ENCODE measurements around the gene RIC8B.

Gene RIC8B

GRCh38 chr12:106831699-106832098 lies 57.2 kb downstream of the RIC8B start:
- TF ChIP-seq CTCF (IDR thresholded peaks at IDR 0.05; ENCODE audit: insufficient read depth, missing control alignments): no peak
- FAIRE-seq: no peak

GRCh38 chr12:106837782-106838181 lies 63.3 kb downstream of the RIC8B start:
- DNase-seq (ENCODE audit: insufficient read length, low spot score): no peak
- no peak for TF ChIP-seq CTCF (IDR thresholded peaks at IDR 0.05; ENCODE audit: insufficient read depth, missing control alignments)
- FAIRE-seq: no peak

More at GRCh38 chr12:106831699-106832098, 57.2 kb downstream of the RIC8B start:
- DNase-seq (ENCODE audit: insufficient read length, low spot score): no peak

DNA sequence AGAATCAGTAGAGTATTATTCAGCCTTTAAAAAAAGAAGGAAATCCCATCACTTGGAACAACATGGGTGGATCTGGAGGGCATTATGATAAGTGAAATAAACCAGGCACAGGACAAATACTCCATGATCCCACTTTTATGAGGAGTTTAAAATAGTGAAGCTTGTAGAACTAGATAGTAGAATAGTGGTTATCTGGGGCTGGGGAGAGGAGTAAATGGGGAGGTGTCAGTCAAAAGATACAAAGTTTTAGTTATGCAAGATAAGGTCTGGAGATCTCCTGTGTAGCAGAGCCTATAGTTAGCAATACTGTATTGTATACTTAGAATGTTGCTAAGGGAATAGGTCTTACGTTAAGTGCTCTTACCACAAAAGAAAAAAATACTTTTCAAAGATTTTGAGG lies 64.9 kb downstream of the RIC8B start:
- FAIRE-seq: no peak
- DNase-seq (ENCODE audit: insufficient read length, low spot score): no peak
- TF ChIP-seq CTCF (IDR thresholded peaks at IDR 0.05; ENCODE audit: insufficient read depth, missing control alignments): no peak

- TF ChIP-seq CTCF (IDR thresholded peaks at IDR 0.05; ENCODE audit: insufficient read depth, missing control alignments): no peak
- DNase-seq (ENCODE audit: insufficient read length, low spot score): no peak
- FAIRE-seq: no peak
These were observed 65.8 kb downstream of the RIC8B start for GRCh38 chr12:106840243-106840642.

- FAIRE-seq (no peak), DNase-seq (ENCODE audit: insufficient read length, low spot score) (no peak)
These were observed 67.2 kb downstream of the RIC8B start for GRCh38 chr12:106841510-106842302.

GRCh38 chr12:106845902-106846301 lies 71.4 kb downstream of the RIC8B start:
- DNase-seq (ENCODE audit: insufficient read length, low spot score) (no peak), FAIRE-seq (no peak)
- TF ChIP-seq CTCF (IDR thresholded peaks at IDR 0.05; ENCODE audit: insufficient read depth, missing control alignments): no peak

More at GRCh38 chr12:106841510-106842302, 67.2 kb downstream of the RIC8B start:
- TF ChIP-seq CTCF (IDR thresholded peaks at IDR 0.05; ENCODE audit: insufficient read depth, missing control alignments): peak; percentile 83

DNA sequence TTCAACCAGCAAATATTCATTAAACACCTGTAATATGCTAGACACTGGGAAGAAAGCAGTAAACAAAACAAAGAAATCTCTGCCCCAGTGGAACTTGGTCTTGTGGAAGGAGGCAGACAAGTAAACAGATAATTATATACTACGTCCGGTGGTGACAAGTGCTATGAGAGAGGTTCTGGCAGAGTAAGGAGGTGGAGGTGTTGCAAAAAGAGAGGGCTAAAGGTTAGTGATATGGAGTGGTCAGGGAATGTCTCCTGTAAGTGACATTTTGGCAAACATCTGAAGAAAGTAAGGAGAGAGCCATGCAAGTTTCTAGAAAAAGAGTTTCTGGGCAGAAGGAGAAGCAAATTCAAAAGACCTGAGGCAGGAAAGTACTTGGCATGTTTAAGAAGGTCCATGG lies 73.4 kb downstream of the RIC8B start:
- TF ChIP-seq CTCF (IDR thresholded peaks at IDR 0.05; ENCODE audit: insufficient read depth, missing control alignments): no peak
- DNase-seq (ENCODE audit: insufficient read length, low spot score) (no peak), FAIRE-seq (no peak)
